ENCODE measurements around the gene SLC4A5. TPM values are rescaled to one million over a fixed set of nuclear protein-coding genes. Genes with fewer than 3 reads are reported as not detected.

The SLC4A5 gene
- total RNA-seq, 4 donors from 2014 or later = 2.2 to 8.7 (median 5.1) TPM

DNA sequence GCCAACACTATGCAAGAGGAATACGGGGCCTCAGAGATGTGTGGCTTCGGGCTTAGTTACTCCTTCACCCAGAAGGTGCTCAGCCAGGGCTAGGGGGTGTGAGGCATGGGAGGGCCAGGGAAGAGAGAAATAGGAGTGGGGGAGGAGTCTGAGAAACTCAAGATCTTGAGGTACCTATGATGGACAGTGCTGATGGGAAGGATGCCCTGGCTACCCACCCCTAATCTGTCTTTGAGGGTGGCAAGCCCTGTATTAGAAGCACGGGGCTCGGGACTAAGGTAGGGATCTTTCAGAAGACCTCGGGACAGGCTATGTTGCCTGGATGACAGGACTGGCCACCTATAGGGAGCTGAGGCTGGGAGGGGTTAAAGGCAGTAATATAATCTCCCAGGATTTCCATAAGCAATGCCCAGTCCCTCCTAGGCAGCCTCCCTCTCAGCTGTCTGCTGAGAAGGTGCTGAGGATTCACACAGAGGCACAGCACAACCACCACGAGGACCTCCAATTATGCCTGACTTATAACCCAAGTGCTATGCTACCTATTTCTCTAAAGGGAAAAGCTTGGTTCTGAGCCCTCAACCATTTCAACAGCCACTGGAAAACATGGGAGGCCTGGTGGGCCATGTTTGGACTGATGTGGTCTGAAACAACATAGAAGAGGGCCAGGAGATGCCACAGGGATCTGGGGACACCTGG is 121.5 kb downstream of the SLC4A5 start:
- TF ChIP-seq, protein P1, sequence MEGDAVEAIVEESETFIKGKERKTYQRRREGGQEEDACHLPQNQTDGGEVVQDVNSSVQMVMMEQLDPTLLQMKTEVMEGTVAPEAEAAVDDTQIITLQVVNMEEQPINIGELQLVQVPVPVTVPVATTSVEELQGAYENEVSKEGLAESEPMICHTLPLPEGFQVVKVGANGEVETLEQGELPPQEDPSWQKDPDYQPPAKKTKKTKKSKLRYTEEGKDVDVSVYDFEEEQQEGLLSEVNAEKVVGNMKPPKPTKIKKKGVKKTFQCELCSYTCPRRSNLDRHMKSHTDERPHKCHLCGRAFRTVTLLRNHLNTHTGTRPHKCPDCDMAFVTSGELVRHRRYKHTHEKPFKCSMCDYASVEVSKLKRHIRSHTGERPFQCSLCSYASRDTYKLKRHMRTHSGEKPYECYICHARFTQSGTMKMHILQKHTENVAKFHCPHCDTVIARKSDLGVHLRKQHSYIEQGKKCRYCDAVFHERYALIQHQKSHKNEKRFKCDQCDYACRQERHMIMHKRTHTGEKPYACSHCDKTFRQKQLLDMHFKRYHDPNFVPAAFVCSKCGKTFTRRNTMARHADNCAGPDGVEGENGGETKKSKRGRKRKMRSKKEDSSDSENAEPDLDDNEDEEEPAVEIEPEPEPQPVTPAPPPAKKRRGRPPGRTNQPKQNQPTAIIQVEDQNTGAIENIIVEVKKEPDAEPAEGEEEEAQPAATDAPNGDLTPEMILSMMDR (IDR thresholded peaks at IDR 0.05; ENCODE audit: low read depth) = no peak

DNA sequence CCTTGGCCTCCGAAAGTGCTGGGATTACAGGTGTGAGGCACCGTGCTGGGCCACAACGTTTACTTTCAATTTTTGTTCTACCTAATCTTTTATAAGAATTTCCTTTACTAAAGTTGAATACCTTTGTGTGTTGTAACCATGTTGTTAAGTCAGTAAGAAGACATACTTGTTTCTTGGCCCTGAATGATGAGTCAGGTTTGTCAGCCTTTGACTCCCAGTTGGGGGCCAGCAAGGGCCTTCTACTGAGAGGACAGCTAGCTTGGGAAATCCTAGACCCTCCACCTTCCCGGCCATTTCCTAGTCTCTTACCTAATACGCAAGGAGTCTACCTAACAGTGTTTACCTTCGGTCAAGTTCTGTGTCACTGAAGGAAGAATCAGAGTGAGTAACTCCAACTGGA is 122.1 kb downstream of the SLC4A5 start:
- TF ChIP-seq, protein P1 (IDR thresholded peaks at IDR 0.05; ENCODE audit: low read depth) = no peak

DNA sequence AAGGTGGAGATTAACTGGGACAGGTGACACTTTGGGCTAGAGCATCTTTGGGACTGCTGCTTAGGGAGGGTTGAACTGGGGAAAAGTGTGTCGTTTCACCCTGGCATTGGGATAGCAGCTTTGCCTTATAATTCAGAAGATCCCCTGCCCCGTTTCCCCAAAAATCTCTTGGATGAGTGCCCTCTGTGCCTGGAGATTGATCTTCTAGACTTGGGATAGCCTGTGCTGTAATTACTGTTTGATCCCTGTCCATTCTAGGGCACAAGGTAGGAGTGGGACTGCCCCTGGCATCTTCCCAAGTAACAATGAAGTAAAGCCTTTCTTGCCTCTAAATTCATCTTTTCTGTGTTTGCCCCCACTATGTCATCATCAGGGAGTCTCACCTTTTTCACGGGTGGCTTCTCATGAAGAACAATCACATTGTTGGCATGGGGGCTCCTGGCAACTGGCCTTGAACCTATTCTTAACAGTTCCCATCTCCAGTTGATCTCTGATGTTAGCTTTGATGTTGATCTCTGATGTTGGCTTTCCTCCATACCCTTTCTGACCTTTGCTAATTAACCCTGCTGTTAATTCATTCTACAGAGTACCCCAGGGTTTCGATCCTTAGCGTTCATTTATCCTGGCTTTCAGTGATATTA is 123.2 kb downstream of the SLC4A5 start:
- TF ChIP-seq, protein P1 (IDR thresholded peaks at IDR 0.05; ENCODE audit: low read depth) = no peak

DNA sequence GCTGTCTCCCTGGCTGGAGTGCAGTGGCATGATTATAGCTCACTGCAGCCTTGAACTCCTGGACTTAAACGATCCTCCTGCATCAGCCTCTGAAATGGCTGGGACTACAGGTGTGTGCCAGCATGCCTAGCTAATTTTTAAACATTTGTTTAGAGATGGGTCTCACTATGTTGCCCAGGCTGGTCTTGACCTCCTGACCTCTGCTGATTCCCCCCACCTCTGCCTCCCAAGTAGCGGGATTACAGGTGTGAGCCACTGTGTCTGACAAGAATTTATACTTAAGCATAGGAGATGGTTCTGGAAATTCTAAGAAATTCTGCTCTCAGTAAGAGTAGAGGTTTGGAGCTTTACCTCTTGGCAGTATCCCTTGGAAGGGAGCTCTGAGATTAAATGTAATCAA is 126.6 kb downstream of the SLC4A5 start:
- TF ChIP-seq, protein P1 (IDR thresholded peaks at IDR 0.05; ENCODE audit: low read depth) = no peak

DNA sequence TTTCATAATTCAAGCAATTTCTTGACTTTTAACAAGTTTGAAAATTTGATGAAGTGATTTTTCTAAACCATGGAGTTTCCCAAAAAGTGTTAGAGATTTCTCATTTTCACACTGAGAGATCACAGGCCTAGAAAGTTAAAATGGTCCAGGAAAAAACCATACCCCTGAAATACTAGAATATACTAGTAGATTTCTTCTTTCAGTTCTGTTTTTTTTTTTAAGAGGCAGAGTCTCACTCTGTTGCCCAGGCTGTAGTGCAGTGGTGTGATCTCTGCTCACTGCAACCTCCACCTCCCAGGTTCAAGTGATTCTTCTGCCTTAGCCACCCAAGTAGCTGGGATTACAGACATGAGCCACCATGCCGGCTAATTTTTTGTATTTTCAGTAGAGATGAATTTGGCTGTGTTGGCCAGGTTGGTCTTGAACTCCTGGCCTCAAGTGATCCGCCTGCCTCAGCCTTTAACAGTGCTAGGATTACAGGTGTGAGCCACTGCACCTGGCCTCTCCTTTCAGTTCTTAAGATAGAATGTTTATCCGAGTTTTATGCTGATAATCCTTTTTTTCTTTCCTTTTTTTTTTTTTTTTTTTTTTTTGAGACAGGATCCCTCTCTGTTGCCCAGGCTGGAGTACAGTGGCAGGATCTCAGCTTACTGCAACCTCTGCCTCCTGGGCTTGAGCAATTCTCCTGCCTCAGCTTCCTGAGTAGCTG is 130.4 kb downstream of the SLC4A5 start:
- TF ChIP-seq, protein P1 (IDR thresholded peaks at IDR 0.05; ENCODE audit: low read depth) = no peak

DNA sequence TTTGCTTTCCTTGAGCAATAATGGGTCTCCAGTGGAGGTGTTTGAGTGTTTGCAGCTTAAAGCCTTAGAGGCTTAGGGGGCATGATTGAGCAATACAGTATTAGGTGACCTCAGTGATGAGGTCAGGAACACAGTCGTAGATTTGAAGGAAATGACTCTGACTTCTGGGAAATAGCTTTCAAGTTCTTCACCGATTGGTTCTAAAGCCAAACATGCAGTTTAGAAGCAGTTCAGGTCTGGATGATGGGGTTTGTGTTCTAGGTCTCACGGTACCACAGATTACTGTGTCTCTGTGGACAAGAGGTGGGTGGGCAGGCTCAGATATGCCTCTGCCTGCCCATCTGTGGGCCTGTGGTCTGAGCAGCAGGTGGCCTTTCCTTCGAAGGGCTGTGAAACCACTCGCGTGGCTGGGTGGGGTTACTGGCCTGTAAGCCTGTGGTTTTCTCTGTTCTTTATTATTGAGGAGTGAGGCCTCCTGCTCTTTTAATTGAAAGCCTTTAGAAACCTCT is 137.0 kb downstream of the SLC4A5 start:
- TF ChIP-seq, protein P1 (IDR thresholded peaks at IDR 0.05; ENCODE audit: low read depth) = no peak

DNA sequence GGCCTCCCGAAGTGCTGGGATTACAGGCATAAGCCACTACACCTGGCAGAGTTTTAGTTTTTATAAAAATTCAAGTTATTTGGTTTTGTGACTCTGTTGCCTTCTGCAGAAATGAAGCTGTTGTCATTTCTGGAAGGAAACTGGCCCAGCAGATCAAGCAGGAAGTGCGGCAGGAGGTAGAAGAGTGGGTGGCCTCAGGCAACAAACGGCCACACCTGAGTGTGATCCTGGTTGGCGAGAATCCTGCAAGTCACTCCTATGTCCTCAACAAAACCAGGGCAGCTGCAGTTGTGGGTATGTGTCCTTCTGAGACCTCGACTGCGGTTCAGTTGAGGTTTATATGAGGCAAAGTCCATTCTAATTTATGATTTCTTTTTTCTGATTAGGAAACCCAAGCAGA is 137.6 kb downstream of the SLC4A5 start:
- TF ChIP-seq, protein P1 (IDR thresholded peaks at IDR 0.05; ENCODE audit: low read depth) = no peak
